ENCODE results near the gene MUS81.

The MUS81 gene

DNA sequence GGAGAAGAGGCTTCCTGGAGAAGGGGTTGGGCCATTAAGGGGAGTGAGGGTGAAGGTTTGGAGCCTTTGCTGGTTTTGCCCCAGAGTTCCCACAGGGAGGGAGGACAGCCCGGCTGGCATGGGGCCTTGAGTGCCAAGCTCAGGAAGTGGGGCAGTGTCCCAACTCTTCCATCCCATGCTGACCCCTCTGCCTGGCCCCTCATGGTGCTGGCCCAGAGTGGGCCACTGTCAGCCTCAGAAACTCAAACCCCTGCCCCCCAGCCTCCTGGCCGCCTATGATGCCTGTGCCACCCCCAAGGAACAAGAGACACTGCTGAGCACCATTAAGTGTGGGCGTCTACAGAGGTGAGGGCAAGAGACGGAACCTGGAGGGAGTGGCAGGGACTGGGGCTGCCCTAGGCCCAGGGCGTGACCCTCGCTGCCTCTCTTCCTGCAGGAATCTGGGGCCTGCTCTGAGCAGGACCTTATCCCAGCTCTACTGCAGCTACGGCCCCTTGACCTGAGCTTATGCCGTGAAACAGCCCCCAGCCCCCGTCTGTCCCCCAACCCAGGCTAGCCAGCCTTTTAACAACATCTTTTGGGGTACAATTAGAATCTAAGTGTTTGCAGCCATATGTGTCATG is 5.4 kb downstream of the MUS81 start:
- TF ChIP-seq, protein P1, sequence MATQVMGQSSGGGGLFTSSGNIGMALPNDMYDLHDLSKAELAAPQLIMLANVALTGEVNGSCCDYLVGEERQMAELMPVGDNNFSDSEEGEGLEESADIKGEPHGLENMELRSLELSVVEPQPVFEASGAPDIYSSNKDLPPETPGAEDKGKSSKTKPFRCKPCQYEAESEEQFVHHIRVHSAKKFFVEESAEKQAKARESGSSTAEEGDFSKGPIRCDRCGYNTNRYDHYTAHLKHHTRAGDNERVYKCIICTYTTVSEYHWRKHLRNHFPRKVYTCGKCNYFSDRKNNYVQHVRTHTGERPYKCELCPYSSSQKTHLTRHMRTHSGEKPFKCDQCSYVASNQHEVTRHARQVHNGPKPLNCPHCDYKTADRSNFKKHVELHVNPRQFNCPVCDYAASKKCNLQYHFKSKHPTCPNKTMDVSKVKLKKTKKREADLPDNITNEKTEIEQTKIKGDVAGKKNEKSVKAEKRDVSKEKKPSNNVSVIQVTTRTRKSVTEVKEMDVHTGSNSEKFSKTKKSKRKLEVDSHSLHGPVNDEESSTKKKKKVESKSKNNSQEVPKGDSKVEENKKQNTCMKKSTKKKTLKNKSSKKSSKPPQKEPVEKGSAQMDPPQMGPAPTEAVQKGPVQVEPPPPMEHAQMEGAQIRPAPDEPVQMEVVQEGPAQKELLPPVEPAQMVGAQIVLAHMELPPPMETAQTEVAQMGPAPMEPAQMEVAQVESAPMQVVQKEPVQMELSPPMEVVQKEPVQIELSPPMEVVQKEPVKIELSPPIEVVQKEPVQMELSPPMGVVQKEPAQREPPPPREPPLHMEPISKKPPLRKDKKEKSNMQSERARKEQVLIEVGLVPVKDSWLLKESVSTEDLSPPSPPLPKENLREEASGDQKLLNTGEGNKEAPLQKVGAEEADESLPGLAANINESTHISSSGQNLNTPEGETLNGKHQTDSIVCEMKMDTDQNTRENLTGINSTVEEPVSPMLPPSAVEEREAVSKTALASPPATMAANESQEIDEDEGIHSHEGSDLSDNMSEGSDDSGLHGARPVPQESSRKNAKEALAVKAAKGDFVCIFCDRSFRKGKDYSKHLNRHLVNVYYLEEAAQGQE (IDR thresholded peaks at IDR 0.05; ENCODE audit: insufficient replicate concordance, low read depth) = no peak
- TF ChIP-seq POLR2AphosphoS5 (IDR thresholded peaks at IDR 0.05; ENCODE audit: low read depth) (no peak), GABPA (IDR thresholded peaks at IDR 0.05; ENCODE audit: low read depth) (no peak)
- TF ChIP-seq, protein P2, sequence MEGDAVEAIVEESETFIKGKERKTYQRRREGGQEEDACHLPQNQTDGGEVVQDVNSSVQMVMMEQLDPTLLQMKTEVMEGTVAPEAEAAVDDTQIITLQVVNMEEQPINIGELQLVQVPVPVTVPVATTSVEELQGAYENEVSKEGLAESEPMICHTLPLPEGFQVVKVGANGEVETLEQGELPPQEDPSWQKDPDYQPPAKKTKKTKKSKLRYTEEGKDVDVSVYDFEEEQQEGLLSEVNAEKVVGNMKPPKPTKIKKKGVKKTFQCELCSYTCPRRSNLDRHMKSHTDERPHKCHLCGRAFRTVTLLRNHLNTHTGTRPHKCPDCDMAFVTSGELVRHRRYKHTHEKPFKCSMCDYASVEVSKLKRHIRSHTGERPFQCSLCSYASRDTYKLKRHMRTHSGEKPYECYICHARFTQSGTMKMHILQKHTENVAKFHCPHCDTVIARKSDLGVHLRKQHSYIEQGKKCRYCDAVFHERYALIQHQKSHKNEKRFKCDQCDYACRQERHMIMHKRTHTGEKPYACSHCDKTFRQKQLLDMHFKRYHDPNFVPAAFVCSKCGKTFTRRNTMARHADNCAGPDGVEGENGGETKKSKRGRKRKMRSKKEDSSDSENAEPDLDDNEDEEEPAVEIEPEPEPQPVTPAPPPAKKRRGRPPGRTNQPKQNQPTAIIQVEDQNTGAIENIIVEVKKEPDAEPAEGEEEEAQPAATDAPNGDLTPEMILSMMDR (IDR thresholded peaks at IDR 0.05; ENCODE audit: insufficient read depth, low read length) = no peak
- H3K4me3 ChIP-seq (replicated peaks; ENCODE audit: insufficient read depth, low read length) = no peak overlapping the region
- H3K27me3 ChIP-seq (ENCODE audit: insufficient read depth, poor library complexity, severe bottlenecking) = no peaks in the 10 kb centered on the region
- no peak for DNase-seq (ENCODE audit: low read depth in 1 of 2, low spot score in 1 of 2)
- no peak overlapping the region for H3K27ac ChIP-seq (replicated peaks)

DNA sequence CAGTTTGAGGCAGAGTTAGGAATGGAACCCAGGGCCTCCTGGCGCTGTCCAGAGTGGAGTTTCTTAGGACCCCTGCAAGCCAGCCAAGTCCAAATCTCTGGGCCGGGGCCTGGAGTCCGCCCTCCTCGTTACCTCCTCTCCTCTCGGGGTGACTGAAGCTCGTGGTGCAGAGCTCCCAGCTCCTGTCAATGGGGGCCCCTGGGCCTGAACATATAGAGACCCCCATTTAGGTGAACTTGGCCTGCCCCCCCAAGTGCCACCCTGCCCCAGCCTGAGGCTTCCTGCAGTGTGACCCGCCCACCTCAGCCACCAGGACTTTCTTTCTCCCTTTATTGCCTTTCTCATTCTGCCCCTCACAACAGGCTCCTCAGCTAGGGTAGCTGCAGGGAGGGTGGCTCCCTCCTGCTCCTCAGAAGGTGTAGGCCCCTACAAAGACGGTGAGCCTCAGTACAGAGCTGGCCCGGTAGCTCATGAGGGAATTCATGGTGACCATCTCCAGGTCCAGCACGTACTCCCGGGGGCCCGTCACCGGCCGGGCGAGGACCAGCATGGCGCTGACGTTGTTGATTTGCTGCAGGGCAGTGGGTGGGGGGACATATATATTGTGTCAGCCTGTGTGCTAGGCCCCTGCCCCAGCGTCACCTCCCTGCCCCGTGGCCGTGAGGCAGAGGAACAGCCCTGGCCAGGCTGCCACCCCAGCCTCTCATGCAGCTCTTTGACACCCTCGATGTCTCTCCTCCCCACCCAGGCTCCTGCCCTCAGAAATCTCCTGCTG is 6.5 kb downstream of the MUS81 start:
- DNase-seq (ENCODE audit: low read depth in 1 of 2, low spot score in 1 of 2) = no peak
- TF ChIP-seq, protein P2 (IDR thresholded peaks at IDR 0.05; ENCODE audit: insufficient read depth, low read length) = no peak
- TF ChIP-seq POLR2AphosphoS5 (IDR thresholded peaks at IDR 0.05; ENCODE audit: low read depth) (no peak), SPI1 (IDR thresholded peaks at IDR 0.05; ENCODE audit: borderline replicate concordance, low read depth) (no peak), GABPA (IDR thresholded peaks at IDR 0.05; ENCODE audit: low read depth) (no peak)
- TF ChIP-seq, protein P1 (IDR thresholded peaks at IDR 0.05; ENCODE audit: insufficient replicate concordance, low read depth) = no peak
- H3K27ac ChIP-seq (replicated peaks) = peak overlapping the region; percentile 43
- H3K27me3 ChIP-seq (ENCODE audit: insufficient read depth, poor library complexity, severe bottlenecking) = no peaks in the 10 kb centered on the region
- H3K4me3 ChIP-seq (replicated peaks; ENCODE audit: insufficient read depth, low read length) = no peak overlapping the region

DNA sequence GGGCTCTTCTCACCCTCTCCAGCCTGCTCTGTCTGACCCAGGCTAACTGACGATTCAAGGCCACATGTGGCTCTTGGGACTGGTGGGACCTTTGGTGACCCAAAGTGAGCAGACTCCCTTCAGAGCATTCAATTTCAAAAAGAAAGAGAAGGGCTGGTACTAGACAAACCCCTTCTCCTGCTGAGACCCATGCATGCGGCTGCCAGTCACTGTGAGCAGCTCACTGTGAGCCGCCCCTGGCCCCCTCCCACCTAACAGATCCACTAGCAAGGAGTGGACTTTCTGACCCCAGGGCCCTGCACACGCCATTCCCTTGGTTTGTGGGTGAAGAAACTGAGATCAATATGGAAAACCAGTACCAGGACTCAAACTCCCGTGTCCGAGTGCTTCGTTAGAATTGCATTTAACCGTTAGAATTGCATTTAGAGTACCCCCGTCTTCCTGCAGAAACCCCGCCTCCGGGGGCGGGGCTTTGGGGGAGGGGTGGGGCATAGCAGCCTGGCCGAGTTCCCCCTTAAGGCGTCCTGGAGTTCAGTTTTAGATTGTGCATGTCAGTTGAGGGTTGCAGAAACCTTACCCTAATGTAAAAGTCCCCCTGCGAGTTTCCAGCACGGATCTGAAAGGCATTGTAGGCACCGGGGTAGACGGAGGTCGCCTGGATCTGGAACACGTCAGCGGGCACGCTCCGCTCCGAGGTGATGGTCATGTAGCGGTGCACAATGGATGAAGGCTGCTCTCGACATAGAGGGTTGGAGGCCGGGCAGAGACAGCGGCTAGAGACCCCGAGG is 7.2 kb downstream of the MUS81 start:
- TF ChIP-seq POLR2AphosphoS5 (IDR thresholded peaks at IDR 0.05; ENCODE audit: low read depth) = no peak
- TF ChIP-seq SPI1 (IDR thresholded peaks at IDR 0.05; ENCODE audit: borderline replicate concordance, low read depth) = no peak
- TF ChIP-seq, protein P2 (IDR thresholded peaks at IDR 0.05; ENCODE audit: insufficient read depth, low read length) = no peak
- no peak for TF ChIP-seq GABPA (IDR thresholded peaks at IDR 0.05; ENCODE audit: low read depth)
- TF ChIP-seq, protein P1 (IDR thresholded peaks at IDR 0.05; ENCODE audit: insufficient replicate concordance, low read depth) = no peak
- peak in 1 of 2 experiments; percentile 49 for DNase-seq (ENCODE audit: low read depth in 1 of 2, low spot score in 1 of 2)
- H3K4me3 ChIP-seq (replicated peaks; ENCODE audit: insufficient read depth, low read length) = no peak overlapping the region
- no peaks in the 10 kb centered on the region for H3K27me3 ChIP-seq (ENCODE audit: insufficient read depth, poor library complexity, severe bottlenecking)
- peak overlapping the region; percentile 43 for H3K27ac ChIP-seq (replicated peaks)

All from HL-60 (cell line).